ENCODE measurements around the gene ELK3.
A peak's percentile ranks its signal among the peaks of the same experiment; 100 is the strongest.

Gene ELK3

DNA sequence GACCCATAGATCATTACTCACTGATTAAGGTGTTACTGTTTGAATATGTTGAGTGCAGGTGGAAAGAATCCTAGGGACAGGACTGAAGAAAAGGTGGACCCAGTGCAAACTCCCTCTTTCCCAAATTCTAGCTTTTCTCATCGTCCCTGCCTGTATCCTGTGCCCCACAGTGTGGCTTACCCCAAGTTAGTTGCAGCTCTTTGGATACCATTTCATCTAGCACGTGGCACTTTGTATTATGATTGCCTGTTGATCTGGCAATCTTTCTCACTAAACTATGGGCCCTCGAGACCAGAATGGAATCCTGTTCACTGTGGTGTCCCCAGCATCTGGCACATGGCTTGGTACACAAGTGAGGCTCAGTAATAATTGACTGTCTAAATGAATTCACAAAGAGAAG, 66.5 kb downstream of the ELK3 start:
- no peak for DNase-seq

- no peak for DNase-seq
Observed at GRCh38 chr12:96261557-96261956, 67.4 kb downstream of the ELK3 start.

DNA sequence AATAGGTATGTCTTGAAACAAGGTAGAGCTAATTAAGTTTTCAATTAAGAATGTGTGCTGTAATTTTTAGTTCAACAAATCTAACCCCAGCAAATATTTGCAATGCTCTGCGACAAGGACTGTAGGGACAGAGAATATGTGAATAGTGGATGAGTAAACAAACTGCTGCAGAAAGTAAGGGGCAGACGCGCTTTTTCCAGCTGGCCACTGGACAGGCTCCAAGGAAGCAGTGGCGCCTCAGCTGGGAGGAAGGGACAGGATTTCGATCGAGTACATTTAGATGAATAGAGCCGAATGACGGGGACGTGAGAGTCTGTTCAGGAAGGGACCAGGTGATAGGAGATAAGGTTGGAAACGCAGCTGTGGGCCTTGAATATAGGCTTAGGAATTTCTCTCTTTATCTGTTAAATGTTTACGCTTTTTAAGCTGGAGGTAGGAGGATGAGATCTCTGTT, 69.3 kb downstream of the ELK3 start:
- DNase-seq: no peak

GRCh38 chr12:96265400-96265799, 71.2 kb downstream of the ELK3 start:
- no peak for DNase-seq

- no peak for DNase-seq
Observed at GRCh38 chr12:96265836-96266235, 71.7 kb downstream of the ELK3 start.

GRCh38 chr12:96266238-96266637, 72.1 kb downstream of the ELK3 start:
- DNase-seq: no peak

GRCh38 chr12:96271469-96272199, 77.5 kb downstream of the ELK3 start:
- DNase-seq: no peak

DNA sequence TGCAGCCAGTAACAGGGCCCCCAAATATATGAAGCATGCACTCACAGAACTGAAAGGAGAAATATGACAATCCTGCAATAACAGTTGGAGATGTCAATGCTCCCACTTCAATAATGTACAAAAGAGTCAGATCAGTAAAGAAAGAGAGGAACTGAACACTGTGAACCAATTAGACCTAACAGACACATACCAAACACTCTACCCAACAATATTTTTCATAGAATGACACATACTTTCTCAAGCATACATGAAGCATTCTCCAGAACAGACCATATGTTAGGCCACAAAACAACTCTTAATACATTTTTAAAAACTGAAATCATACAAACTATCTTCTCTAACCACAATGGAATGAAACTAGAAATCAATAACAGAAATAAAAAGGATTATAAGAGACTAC, 80.2 kb downstream of the ELK3 start:
- no peak for DNase-seq

DNA sequence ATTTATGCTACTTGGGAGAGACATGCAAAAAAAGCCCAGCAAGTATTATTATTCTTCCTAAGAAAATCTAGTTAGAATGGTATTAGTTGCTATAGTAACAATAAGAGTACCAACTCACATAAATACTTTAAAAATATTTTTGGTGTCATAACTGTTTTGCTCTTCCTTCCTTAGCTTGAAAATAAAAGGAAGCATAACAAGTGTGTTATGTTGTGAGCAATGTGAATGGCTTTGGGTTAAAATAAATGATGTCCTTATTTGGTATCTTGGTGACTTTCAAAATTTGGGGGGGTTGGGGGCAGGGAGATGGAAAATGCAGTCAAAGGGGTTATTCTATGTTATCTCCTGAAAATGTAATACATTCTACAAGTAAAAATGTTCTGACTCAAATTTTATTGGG, 91.0 kb downstream of the ELK3 start:
- DNase-seq: no peak

GRCh38 chr12:96289067-96289466, 94.9 kb downstream of the ELK3 start:
- no peak for DNase-seq

DNA sequence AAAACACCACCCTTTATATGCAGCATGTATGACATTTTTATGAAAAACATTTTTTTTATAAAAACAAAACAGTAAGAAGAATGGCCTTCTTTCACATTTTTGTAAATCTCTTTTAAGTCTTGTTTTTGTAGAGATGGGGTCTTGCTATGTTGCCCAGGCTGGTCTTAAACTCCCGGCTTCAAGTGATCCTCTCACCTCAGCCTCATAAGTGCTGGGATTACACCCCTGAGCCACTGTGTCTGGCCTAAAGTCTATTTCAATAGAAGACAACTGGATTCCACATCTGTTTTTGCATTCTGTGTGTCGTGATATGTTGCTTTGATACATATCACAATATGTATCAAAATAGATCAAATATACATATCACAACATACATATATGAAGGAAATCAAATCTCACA, 98.9 kb downstream of the ELK3 start:
- no peak for DNase-seq

- peak; percentile 38 for DNase-seq
Observed at GRCh38 chr12:96294831-96295230, 100.7 kb downstream of the ELK3 start.

GRCh38 chr12:96295532-96296160, 101.5 kb downstream of the ELK3 start:
- no peak for DNase-seq

GRCh38 chr12:96297504-96297903, 103.3 kb downstream of the ELK3 start:
- DNase-seq: no peak

- DNase-seq: no peak
Observed at GRCh38 chr12:96300064-96300463, 105.9 kb downstream of the ELK3 start.

DNA sequence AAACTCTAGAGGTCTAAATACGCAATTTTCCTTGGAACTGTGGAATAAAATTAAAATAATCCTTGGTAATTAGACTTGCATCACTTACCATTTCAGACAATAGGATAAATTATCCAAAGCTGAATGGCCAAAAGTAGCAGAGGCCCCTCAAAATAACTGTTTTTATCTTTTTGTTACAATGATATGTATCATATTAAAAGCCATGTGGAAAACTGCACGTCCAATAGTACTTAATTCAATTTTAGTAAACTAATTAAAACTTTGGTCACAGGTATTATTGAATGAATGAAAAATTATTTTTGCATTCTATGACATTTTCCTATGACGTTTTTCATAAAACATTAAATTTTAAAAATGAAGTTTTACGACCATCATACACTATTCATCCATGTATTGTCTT, 107.6 kb downstream of the ELK3 start:
- DNase-seq: no peak

GRCh38 chr12:96302687-96303310, 108.6 kb downstream of the ELK3 start:
- no peak for DNase-seq

- no peak for DNase-seq
Observed at GRCh38 chr12:96303653-96304052, 109.5 kb downstream of the ELK3 start.

GRCh38 chr12:96305665-96306064, 111.5 kb downstream of the ELK3 start:
- no peak for DNase-seq

DNA sequence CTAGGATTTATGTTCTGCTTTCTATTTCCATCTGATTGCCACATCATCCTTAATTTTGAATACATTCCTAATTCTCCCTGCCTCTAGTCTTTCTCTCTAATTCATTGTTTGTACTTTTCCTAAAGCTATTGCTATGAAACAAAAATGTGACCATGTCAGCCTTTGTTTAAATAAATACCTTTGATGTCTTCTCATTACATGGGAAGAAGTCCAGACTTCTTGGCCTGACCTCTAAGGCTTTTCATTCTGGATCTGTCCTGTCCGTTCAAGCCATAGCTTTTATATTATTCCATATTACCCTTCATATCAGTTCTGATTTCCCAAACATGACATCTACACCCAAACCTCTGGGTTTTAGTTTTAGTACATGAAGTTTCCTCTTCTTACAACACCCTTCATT, 114.7 kb downstream of the ELK3 start:
- DNase-seq: no peak

DNA sequence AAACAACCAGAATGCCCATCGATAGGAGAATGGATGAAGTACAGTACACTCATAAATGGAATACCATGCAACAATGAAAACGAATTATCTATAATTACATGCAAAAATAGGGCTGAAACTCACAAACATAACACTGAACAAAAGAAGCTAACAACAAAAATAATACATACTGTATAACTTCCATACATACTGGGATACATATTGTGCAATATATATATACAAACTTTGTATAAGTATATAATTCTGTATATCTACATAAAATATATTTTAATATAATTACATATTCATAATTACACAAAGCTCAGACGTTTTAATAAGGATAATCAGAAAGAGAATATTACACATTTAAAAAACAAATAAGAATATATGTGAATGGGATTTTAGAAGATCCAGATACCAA, 115.9 kb downstream of the ELK3 start:
- no peak for DNase-seq

DNA sequence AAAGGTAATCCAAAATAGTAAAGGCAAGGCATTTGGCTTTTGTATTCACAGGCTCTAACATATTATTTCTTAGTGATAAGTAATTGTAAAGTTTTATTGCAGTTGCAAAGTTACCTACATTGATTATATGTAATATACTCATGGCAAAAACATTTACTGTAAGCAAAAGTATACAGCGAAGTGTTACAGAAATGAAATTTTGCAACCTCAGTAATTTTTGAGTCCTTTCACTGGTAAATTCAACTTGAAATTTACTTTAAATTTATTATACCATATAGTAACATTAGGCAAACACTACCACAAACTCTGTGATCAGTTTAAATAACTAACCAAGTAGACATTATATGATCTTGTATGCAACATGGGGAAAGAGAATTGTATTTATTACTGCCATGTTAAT, 117.0 kb downstream of the ELK3 start:
- no peak for DNase-seq

GRCh38 chr12:96313606-96314005, 119.4 kb downstream of the ELK3 start:
- DNase-seq: no peak

GRCh38 chr12:96314723-96315122, 120.5 kb downstream of the ELK3 start:
- no peak for DNase-seq

Data from CD4-positive, alpha-beta T cell treated with Interleukin-12 subunit alpha and Interleukin-12 subunit beta, for 1 hour (primary cell).